Endothelial cell (in vitro differentiated cells): ENCODE results near the gene DHX35. TPM values are rescaled to one million over a fixed set of nuclear protein-coding genes. Genes with fewer than 3 reads are reported as not detected.
A peak's percentile ranks its signal among the peaks of the same experiment; 100 is the strongest.

Experiments used
- DNase-seq: peaks from one replicate; pipeline ENCODE4 v3.0.0; 2021; ENCODE audit warnings: low spot score
- H3K27ac Mint-ChIP-seq: one replicate; pipeline ENCODE4 v1.8.0; 2021; ENCODE audit warnings: mixed read lengths, inconsistent platforms; ENCODE audit not compliant: unreplicated experiment
- H3K27me3 Mint-ChIP-seq: one replicate; pipeline ENCODE4 v1.8.0; 2021; ENCODE audit warnings: mild to moderate bottlenecking, moderate library complexity, mixed read lengths, inconsistent platforms; ENCODE audit not compliant: unreplicated experiment
- H3K36me3 Mint-ChIP-seq: one replicate; pipeline ENCODE4 v1.8.0; 2021; ENCODE audit warnings: mild to moderate bottlenecking, low read depth, mixed read lengths, inconsistent platforms; ENCODE audit not compliant: unreplicated experiment
- H3K4me1 Mint-ChIP-seq: one replicate; pipeline ENCODE4 v1.8.0; 2021; ENCODE audit warnings: mild to moderate bottlenecking, mixed read lengths, inconsistent platforms; ENCODE audit not compliant: unreplicated experiment
- H3K4me3 Mint-ChIP-seq: one replicate; pipeline ENCODE4 v1.8.0; 2021; ENCODE audit warnings: mild to moderate bottlenecking, mixed read lengths, inconsistent platforms; ENCODE audit not compliant: unreplicated experiment
- H3K9me3 Mint-ChIP-seq: one replicate; pipeline ENCODE4 v1.8.0; 2021; ENCODE audit warnings: mixed read lengths, inconsistent platforms; ENCODE audit not compliant: unreplicated experiment
- CTCF ChIP-seq: fragments of 200-600 bp; sonication (generic); IDR thresholded peaks from one replicate; pipeline ENCODE4 v1.5.0; 2021; ENCODE audit warnings: antibody characterized with exemption; ENCODE audit not compliant: unreplicated experiment
- total RNA-seq: library from RNA; stranded (reverse); fragmentation: NEBNext Ultra II Directional; extraction: Animal tissue kit (Norgen Biotek cat#: 25700); gene quantifications from one replicate; pipeline ENCODE4 v1.2.1, GENCODE V29; 2021; ENCODE audit not compliant: unreplicated experiment

Gene DHX35
- total RNA-seq, 1 donor from 2014 or later, result 10.5 TPM

- Mint-ChIP-seq H3K27ac (no peak overlapping the region), H3K36me3 (peaks cover 22% of the 10 kb centered on the region), H3K4me3 (no peak overlapping the region), H3K9me3 (no peaks in the 10 kb centered on the region), H3K4me1 (no peaks in the 10 kb centered on the region), H3K27me3 (peaks cover 6% of the 10 kb centered on the region)
- no peak for TF ChIP-seq CTCF
- no peak for DNase-seq
Measured at GRCh38 chr20:39041067-39041466, 78.9 kb downstream of the DHX35 start.

- H3K27ac Mint-ChIP-seq, result no peak overlapping the region
- no peak for DNase-seq
- H3K9me3 Mint-ChIP-seq, result no peaks in the 10 kb centered on the region
- H3K4me1 Mint-ChIP-seq, result no peaks in the 10 kb centered on the region
- peak overlapping the region; percentile 21 for H3K4me3 Mint-ChIP-seq
- no peak for TF ChIP-seq CTCF
- peaks cover 4% of the 10 kb centered on the region for H3K27me3 Mint-ChIP-seq
- H3K36me3 Mint-ChIP-seq, result peaks cover 17% of the 10 kb centered on the region
Measured at GRCh38 chr20:39042279-39043150, 80.4 kb downstream of the DHX35 start.

- TF ChIP-seq CTCF, result no peak
- no peaks in the 10 kb centered on the region for H3K4me1 Mint-ChIP-seq
- DNase-seq, result no peak
- H3K36me3 Mint-ChIP-seq, result peaks cover 12% of the 10 kb centered on the region
- no peaks in the 10 kb centered on the region for H3K9me3 Mint-ChIP-seq
- peaks cover 4% of the 10 kb centered on the region for H3K27me3 Mint-ChIP-seq
- no peak overlapping the region for H3K4me3 Mint-ChIP-seq
- H3K27ac Mint-ChIP-seq, result no peak overlapping the region
Measured at GRCh38 chr20:39044501-39044900, 82.4 kb downstream of the DHX35 start.

GRCh38 chr20:39045676-39046075 lies 83.5 kb downstream of the DHX35 start:
- H3K9me3 Mint-ChIP-seq, result no peaks in the 10 kb centered on the region
- H3K27me3 Mint-ChIP-seq, result peaks cover 6% of the 10 kb centered on the region
- H3K4me1 Mint-ChIP-seq, result no peaks in the 10 kb centered on the region
- TF ChIP-seq CTCF, result no peak
- no peak for DNase-seq
- H3K4me3 Mint-ChIP-seq, result no peak overlapping the region
- H3K36me3 Mint-ChIP-seq, result peaks cover 9% of the 10 kb centered on the region
- H3K27ac Mint-ChIP-seq, result no peak overlapping the region

- no peak for TF ChIP-seq CTCF
- Mint-ChIP-seq H3K27ac (no peak overlapping the region), H3K4me1 (no peaks in the 10 kb centered on the region), H3K27me3 (peaks cover 2% of the 10 kb centered on the region), H3K4me3 (no peak overlapping the region), H3K9me3 (no peaks in the 10 kb centered on the region), H3K36me3 (peaks cover 4% of the 10 kb centered on the region)
- no peak for DNase-seq
Measured at GRCh38 chr20:39047417-39047985, 85.4 kb downstream of the DHX35 start.
